OCI-LY7 (cell line): ENCODE results near the gene CEBPB.

Experiments used
- CTCF ChIP-seq: fragments of 200-600 bp; sonication (generic); conservative IDR thresholded peaks from 2 replicates; pipeline ENCODE4 v1.5.1; 2014; ENCODE audit warnings: mild to moderate bottlenecking, antibody characterized with exemption, low read length, moderate library complexity, mixed read lengths
- EZH2phosphoT487 ChIP-seq: fragments of 200-600 bp; sonication (generic); IDR thresholded peaks from 2 replicates; pipeline ENCODE4 v1.6.1; 2018; ENCODE audit warnings: low read depth, borderline replicate concordance, mild to moderate bottlenecking, mixed run types, antibody characterized with exemption, low read length, moderate library complexity, mixed read lengths

- TF ChIP-seq CTCF = no peak
- TF ChIP-seq EZH2phosphoT487 = no peak
Measured at GRCh38 chr20:50163570-50164317, 26.9 kb upstream of the CEBPB start.
